Neural progenitor cell (in vitro differentiated cells): ENCODE measurements around the gene MED13L. TPM values are rescaled to one million over a fixed set of nuclear protein-coding genes. Genes with fewer than 3 reads are reported as not detected.
"Not testable (repeated sequence)": the region's sequence is repeated elsewhere in the genome, so short reads cannot be mapped to it uniquely, and the experiment has no call there.

Experiments
- DNase-seq: peaks from one replicate; pipeline ENCODE4 v3.0.0-alpha.2; 2016; ENCODE audit warnings: low spot score
- H2AFZ ChIP-seq: fragments of 200-600 bp; sonication (generic); replicated peaks from 2 replicates; pipeline ENCODE4 v1.6.1; 2016; ENCODE audit warnings: antibody characterized with exemption
- H3F3A ChIP-seq: fragments of 200-600 bp; sonication (generic); 2 replicates; pipeline ENCODE4 v1.6.1; 2016; ENCODE audit warnings: antibody characterized with exemption, low read depth
- H3K27ac ChIP-seq: fragments of 200-600 bp; sonication (generic); 2 replicates; pipeline ENCODE4 v1.5.1; 2016; ENCODE audit warnings: mild to moderate bottlenecking
- H3K27me3 ChIP-seq: fragments of 200-600 bp; sonication (generic); 2 replicates; pipeline ENCODE4 v1.6.1; 2016; ENCODE audit warnings: mild to moderate bottlenecking, moderate library complexity
- H3K36me3 ChIP-seq: fragments of 200-600 bp; sonication (generic); 2 replicates; pipeline ENCODE4 v1.5.1; 2016
- H3K4me1 ChIP-seq: fragments of 200-600 bp; sonication (generic); 2 replicates; pipeline ENCODE4 v1.6.1; 2016; ENCODE audit warnings: mixed run types
- H3K4me2 ChIP-seq: fragments of 200-600 bp; sonication (generic); 2 replicates; pipeline ENCODE4 v1.6.1; 2016
- H3K4me3 ChIP-seq: fragments of 200-600 bp; sonication (generic); 2 replicates; pipeline ENCODE4 v1.5.1; 2016
- H3K79me2 ChIP-seq: fragments of 200-600 bp; sonication (generic); 2 replicates; pipeline ENCODE4 v1.6.1; 2016; ENCODE audit warnings: low read depth
- H3K9ac ChIP-seq: fragments of 200-600 bp; sonication (generic); 2 replicates; pipeline ENCODE4 v1.6.1; 2016
- H3K9me3 ChIP-seq: fragments of 200-600 bp; sonication (generic); 2 replicates; pipeline ENCODE4 v1.5.1; 2016; ENCODE audit warnings: low read depth
- H4K20me1 ChIP-seq: fragments of 200-600 bp; sonication (generic); 2 replicates; pipeline ENCODE4 v1.6.1; 2016; ENCODE audit warnings: low read depth
- H3K27ac Mint-ChIP-seq: 3 replicates; pipeline ENCODE4 v1.8.0; 2021; ENCODE audit warnings: mixed read lengths
- H3K27me3 Mint-ChIP-seq: 2 replicates; pipeline ENCODE4 v1.8.0; 2022; ENCODE audit warnings: low read depth, mild to moderate bottlenecking, inconsistent platforms, moderate library complexity, mixed read lengths; ENCODE audit not compliant: insufficient read depth
- H3K36me3 Mint-ChIP-seq: 3 replicates; pipeline ENCODE4 v1.8.0; 2021; ENCODE audit warnings: mixed read lengths
- H3K4me1 Mint-ChIP-seq: 3 replicates; pipeline ENCODE4 v1.8.0; 2021; ENCODE audit warnings: mixed read lengths
- H3K4me3 Mint-ChIP-seq: 3 replicates; pipeline ENCODE4 v1.8.0; 2021; ENCODE audit warnings: mild to moderate bottlenecking, moderate library complexity, mixed read lengths
- H3K9me3 Mint-ChIP-seq: 3 replicates; pipeline ENCODE4 v1.8.0; 2020; ENCODE audit warnings: mixed read lengths
- CTCF ChIP-seq: fragments of 200-600 bp; sonication (generic); IDR thresholded peaks from 2 replicates; pipeline ENCODE4 v1.5.1; 2017; ENCODE audit warnings: antibody characterized with exemption, mild to moderate bottlenecking
- EZH2 ChIP-seq: fragments of 200-600 bp; sonication (generic); IDR thresholded peaks from 2 replicates; pipeline ENCODE4 v1.6.1; 2017; ENCODE audit warnings: antibody characterized with exemption, mild to moderate bottlenecking, moderate library complexity
- EZH2phosphoT487 ChIP-seq: fragments of 200-600 bp; sonication (generic); IDR thresholded peaks from 2 replicates; pipeline ENCODE4 v1.6.1; 2017; ENCODE audit warnings: antibody characterized with exemption
- total RNA-seq: library from RNA; depleted of rRNA; stranded (reverse); fragments of >200 nt; gene quantifications from 2 replicates; pipeline ENCODE4 v1.2.3, GENCODE V29; 2015; ENCODE audit warnings: low replicate concordance

Gene MED13L
- total RNA-seq, 1 donor from 2014 or later = 149 TPM

GRCh38 chr12:116238149-116238548 is 39.3 kb downstream of the MED13L start:
- Histone ChIP-seq H3K4me1 (peaks cover 19% of the 10 kb centered on the region), H4K20me1 (peaks cover 70% of the 10 kb centered on the region), H3K27ac (peak overlapping the region; percentile 60), H3K9me3 (no peaks in the 10 kb centered on the region), H3F3A (peaks cover 32% of the 10 kb centered on the region), H3K4me3 (no peak overlapping the region), H3K4me2 (no peak overlapping the region), H3K27me3 (no peaks in the 10 kb centered on the region), H3K79me2 (peaks cover 100% of the 10 kb centered on the region), H2AFZ (no peak overlapping the region), H3K36me3 (peaks cover 8% of the 10 kb centered on the region), H3K9ac (no peak overlapping the region)
- no peak for DNase-seq
- TF ChIP-seq CTCF (no peak), EZH2 (no peak), EZH2phosphoT487 (no peak)
- peaks cover 10% of the 10 kb centered on the region for H3K36me3 Mint-ChIP-seq
- peaks cover 19% of the 10 kb centered on the region for H3K4me1 Mint-ChIP-seq
- H3K27me3 Mint-ChIP-seq = no peaks in the 10 kb centered on the region
- peaks cover 3% of the 10 kb centered on the region for H3K9me3 Mint-ChIP-seq
- no peak overlapping the region for H3K4me3 Mint-ChIP-seq
- no peak overlapping the region for H3K27ac Mint-ChIP-seq

- H2AFZ ChIP-seq = no peak overlapping the region
- no peaks in the 10 kb centered on the region for H3K27me3 ChIP-seq
- peaks cover 27% of the 10 kb centered on the region for H3F3A ChIP-seq
- H3K36me3 ChIP-seq = peaks cover 8% of the 10 kb centered on the region
- Mint-ChIP-seq H3K4me1 (peaks cover 19% of the 10 kb centered on the region), H3K4me3 (no peak overlapping the region), H3K27ac (no peak overlapping the region), H3K27me3 (no peaks in the 10 kb centered on the region), H3K36me3 (peaks cover 10% of the 10 kb centered on the region), H3K9me3 (peaks cover 3% of the 10 kb centered on the region)
- peaks cover 61% of the 10 kb centered on the region for H4K20me1 ChIP-seq
- no peak overlapping the region for H3K9ac ChIP-seq
- DNase-seq = peak; percentile 29
- H3K79me2 ChIP-seq = peaks cover 100% of the 10 kb centered on the region
- H3K4me3 ChIP-seq = no peak overlapping the region
- no peak for TF ChIP-seq EZH2
- no peak for TF ChIP-seq EZH2phosphoT487
- TF ChIP-seq CTCF = no peak
- H3K4me1 ChIP-seq = peaks cover 19% of the 10 kb centered on the region
- H3K27ac ChIP-seq = peak overlapping the region; percentile 35
- no peaks in the 10 kb centered on the region for H3K9me3 ChIP-seq
- peak overlapping the region; percentile 25 for H3K4me2 ChIP-seq
Measured at GRCh38 chr12:116236976-116237375, 40.5 kb downstream of the MED13L start.

- Histone ChIP-seq H3K36me3 (peaks cover 8% of the 10 kb centered on the region), H3K4me2 (peak overlapping the region; percentile 25), H3F3A (peaks cover 27% of the 10 kb centered on the region), H3K79me2 (peaks cover 100% of the 10 kb centered on the region), H4K20me1 (peaks cover 59% of the 10 kb centered on the region), H3K4me1 (peaks cover 19% of the 10 kb centered on the region), H3K4me3 (no peak overlapping the region), H3K27ac (peak overlapping the region; percentile 35), H3K9ac (no peak overlapping the region), H3K9me3 (no peaks in the 10 kb centered on the region), H2AFZ (no peak overlapping the region), H3K27me3 (no peaks in the 10 kb centered on the region)
- Mint-ChIP-seq H3K9me3 (peaks cover under 1% of the 10 kb centered on the region), H3K36me3 (peaks cover 7% of the 10 kb centered on the region), H3K4me1 (peaks cover 19% of the 10 kb centered on the region), H3K27ac (no peak overlapping the region), H3K4me3 (no peak overlapping the region), H3K27me3 (no peaks in the 10 kb centered on the region)
- TF ChIP-seq CTCF = peak; percentile 71
- no peak for TF ChIP-seq EZH2
- TF ChIP-seq EZH2phosphoT487 = no peak
- peak; percentile 68 for DNase-seq
Measured at GRCh38 chr12:116236148-116236731, 41.3 kb downstream of the MED13L start.

GRCh38 chr12:116234148-116234547 is 43.3 kb downstream of the MED13L start:
- H3K27ac ChIP-seq, H3K27me3 ChIP-seq, H3K4me3 Mint-ChIP-seq, H3K9me3 Mint-ChIP-seq, H2AFZ ChIP-seq, H3K27me3 Mint-ChIP-seq, H3K4me3 ChIP-seq, DNase-seq, H3K4me2 ChIP-seq, H3K36me3 Mint-ChIP-seq, H3K9ac ChIP-seq, H3K9me3 ChIP-seq, H3K27ac Mint-ChIP-seq: not testable (repeated sequence)
- peaks cover 19% of the 10 kb centered on the region for H3K4me1 Mint-ChIP-seq
- Histone ChIP-seq H3K4me1 (peaks cover 19% of the 10 kb centered on the region), H4K20me1 (peaks cover 48% of the 10 kb centered on the region), H3K79me2 (peaks cover 100% of the 10 kb centered on the region), H3F3A (peaks cover 19% of the 10 kb centered on the region), H3K36me3 (peaks cover 12% of the 10 kb centered on the region)
